ENCODE data around the gene MEGF6. TPM values are rescaled to one million over a fixed set of nuclear protein-coding genes. Genes with fewer than 3 reads are reported as not detected.

MEGF6 gene
- total RNA-seq, 1 donor from 2014 or later, result 9.3 TPM

GRCh38 chr1:3491291-3492246 lies 119.7 kb downstream of the MEGF6 start:
- intact Hi-C loops (cut with DNase I), result loop anchor here (1.0 to 5.0 kb wide), 2 partner anchors 76 to 128 kb away; no protein-coding TSS in a partner anchor
- DNase-seq (ENCODE audit: low spot score), result peak; percentile 85

DNA sequence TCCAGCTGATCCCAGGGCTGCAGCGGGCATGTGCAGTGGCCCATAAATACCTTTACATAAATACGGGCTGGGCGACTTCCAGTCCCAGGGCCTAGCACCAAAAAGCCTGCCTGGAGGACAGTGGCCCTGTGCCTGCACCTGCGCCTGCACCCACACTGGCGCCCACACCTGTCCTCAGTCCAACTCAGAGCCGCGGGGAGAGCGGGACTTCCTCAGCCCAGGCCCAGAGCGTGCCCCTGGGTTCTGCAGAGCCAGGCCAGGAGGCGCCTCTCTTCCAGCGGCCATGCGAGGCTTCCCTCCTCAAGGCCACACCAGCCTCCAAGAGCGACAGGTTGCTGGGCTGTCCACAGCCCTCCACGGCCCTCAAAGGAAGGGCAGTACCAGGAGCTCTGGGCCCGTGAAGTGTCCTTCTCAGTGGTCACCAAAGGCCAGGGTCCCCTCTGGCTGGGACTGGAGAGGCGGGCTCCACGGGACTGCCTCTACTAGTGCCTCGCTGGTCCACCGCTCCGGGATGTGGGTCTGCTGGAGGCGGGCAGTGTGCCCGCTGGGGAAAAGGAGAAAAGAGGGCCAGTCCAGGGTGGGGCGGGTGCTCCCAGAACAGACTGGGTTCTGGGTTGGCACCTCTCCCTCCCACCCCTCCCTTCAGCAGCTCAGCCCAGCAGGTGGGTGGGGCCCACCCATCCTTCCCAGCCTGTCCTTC lies 121.1 kb downstream of the MEGF6 start:
- no peak for DNase-seq (ENCODE audit: low spot score)
- intact Hi-C loops (cut with DNase I), result loop anchor here (5.0 kb wide), 1 partner anchor 77 kb away; no protein-coding TSS in a partner anchor

GRCh38 chr1:3488432-3488831 lies 122.9 kb downstream of the MEGF6 start:
- intact Hi-C loops (cut with DNase I), result no loop called here
- no peak for DNase-seq (ENCODE audit: low spot score)

GRCh38 chr1:3485016-3485415 lies 126.3 kb downstream of the MEGF6 start:
- intact Hi-C loops (cut with DNase I), result no loop called here
- no peak for DNase-seq (ENCODE audit: low spot score)

GRCh38 chr1:3483801-3484444 lies 127.4 kb downstream of the MEGF6 start:
- no peak for DNase-seq (ENCODE audit: low spot score)
- intact Hi-C loops (cut with DNase I), result loop anchor here (1.0 kb wide), 1 partner anchor 31 kb away; no protein-coding TSS in a partner anchor

DNA sequence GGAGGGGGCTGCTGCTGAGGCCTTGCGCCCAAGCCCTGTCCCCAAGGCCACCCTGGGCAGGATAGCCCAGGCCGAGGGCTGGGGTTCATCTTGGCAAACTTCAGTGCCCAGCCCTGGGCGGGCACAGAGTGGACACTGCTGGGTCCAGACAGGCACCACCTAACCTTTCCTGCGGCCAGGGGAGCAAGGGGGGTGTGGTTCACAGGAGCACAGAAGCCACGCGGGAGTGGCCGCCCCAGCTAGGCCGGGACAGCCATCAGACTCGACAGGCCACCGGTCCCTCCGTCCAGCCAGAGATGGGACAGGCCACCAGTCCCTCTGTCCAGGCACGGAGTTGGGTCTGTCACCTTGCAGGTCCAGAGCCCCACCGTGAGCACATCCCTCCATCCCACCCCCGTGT lies 127.9 kb downstream of the MEGF6 start:
- intact Hi-C loops (cut with DNase I), result no loop called here
- DNase-seq (ENCODE audit: low spot score), result no peak

- intact Hi-C loops (cut with DNase I), result no loop called here
- no peak for DNase-seq (ENCODE audit: low spot score)
Measured at GRCh38 chr1:3482378-3482849, 128.9 kb downstream of the MEGF6 start.

DNA sequence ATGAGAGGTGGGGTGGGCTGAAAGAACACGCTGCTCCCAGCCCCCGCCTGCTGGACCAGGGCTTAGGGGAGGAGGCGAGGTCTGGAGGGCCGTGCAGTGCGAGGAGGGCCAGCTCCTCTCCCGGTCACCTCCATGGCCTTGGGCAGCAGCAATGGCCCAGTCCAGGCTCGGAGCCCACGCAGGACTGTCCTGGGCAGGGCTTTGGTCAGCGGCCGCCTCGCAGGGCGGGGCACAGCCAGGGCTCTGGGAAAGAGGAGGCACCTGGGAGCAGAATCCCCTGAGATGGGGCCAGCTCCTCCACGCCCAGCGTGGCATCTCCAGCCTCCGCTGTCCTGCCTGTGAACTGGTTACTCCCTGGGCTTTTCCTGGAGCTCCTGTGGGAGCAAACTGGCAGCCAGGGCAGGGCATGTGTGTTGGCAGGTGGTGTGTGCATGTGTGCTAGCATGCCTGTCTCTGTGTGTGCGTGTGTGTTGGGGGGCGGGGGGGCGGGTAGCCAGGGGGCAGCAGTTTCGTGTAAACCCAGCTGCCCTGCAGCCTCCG lies 129.4 kb downstream of the MEGF6 start:
- intact Hi-C loops (cut with DNase I), result no loop called here
- no peak for DNase-seq (ENCODE audit: low spot score)

DNA sequence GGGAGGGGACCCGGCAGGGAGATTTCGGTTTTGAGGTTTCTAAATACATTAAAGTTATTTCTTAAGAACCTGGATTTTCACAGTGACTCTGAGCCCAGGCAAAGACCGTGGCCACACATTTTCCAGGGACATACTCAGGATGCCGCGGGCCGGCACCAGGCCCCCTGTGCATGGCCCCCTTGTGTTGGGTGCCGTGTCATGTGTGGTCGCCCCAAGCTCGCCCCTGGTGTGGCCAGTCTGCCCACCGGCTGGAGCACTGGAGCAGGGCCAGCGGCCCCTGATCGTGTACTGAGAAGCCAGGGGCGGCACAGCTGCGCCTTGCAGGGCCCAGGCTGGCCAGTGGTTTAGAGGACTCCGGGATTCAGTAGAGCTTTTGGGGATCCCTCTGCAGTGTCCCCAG lies 130.3 kb downstream of the MEGF6 start:
- intact Hi-C loops (cut with DNase I), result no loop called here
- no peak for DNase-seq (ENCODE audit: low spot score)

DNA sequence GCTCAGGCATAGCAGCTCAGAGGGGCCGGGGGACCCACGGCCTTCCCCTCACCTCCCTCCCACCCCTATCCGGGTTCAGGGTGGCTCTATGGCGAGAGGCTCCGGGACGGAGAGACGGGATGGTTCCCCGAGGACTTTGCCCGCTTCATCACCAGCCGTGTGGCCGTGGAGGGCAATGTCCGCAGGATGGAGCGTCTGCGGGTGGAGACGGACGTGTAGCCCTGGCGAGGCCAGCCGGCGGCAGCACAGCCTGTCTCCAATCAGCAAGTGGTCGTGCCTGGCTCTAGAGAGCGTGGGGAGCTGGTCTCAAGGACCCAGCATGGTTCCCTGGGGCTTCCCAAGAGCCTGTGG lies 131.0 kb downstream of the MEGF6 start:
- no peak for DNase-seq (ENCODE audit: low spot score)
- intact Hi-C loops (cut with DNase I), result no loop called here

DNA sequence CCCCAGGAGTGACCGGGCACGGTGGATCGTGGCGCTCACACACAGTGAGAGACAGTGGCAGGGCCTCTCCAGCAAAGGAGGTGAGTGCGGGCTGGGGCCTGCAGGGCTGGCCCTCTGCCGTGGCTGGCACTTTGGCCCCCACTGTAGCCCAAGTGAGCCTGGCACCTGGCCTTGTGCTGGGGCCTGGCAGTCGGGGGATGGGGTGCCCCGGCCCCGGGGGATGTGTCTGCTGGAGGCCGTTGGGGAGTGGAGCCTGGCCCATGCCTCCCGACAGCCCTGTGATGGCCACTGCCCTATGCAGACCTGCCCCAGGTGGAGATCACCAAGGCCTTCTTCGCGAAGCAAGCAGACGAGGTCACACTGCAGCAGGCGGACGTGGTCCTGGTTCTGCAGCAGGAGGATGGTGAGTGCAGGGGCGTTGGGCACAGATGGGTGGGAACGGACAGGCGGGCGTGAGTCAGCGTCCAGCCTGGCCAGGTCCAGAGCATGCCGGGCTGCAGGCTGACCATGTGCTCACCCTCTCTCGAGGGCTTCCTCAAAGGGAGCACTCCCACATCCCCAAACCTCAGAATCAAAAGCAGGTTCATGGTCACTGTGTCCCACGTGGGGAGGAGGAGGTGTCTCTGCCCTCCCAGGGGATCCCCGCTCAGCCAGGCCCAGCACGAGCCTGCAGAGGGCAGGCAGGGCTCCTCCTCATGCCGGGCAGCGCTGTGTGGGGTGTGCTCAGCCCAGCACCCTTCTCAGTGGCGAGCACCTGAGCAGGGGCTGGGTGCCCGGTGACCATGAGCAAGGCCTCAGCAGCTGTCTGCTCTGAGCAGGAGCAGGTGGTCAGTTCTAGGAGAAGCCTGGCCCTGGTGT lies 131.6 kb downstream of the MEGF6 start:
- DNase-seq (ENCODE audit: low spot score), result no peak
- intact Hi-C loops (cut with DNase I), result no loop called here

- intact Hi-C loops (cut with DNase I), result no loop called here
- DNase-seq (ENCODE audit: low spot score), result no peak
Measured at GRCh38 chr1:3478187-3478586, 133.1 kb downstream of the MEGF6 start.

- no peak for DNase-seq (ENCODE audit: low spot score)
- intact Hi-C loops (cut with DNase I), result no loop called here
Measured at GRCh38 chr1:3477241-3477995, 133.9 kb downstream of the MEGF6 start.

- no peak for DNase-seq (ENCODE audit: low spot score)
Measured at GRCh38 chr1:3476666-3477065, 134.6 kb downstream of the MEGF6 start.

GRCh38 chr1:3475839-3476573 lies 135.3 kb downstream of the MEGF6 start:
- intact Hi-C loops (cut with DNase I), result no loop called here
- DNase-seq (ENCODE audit: low spot score), result no peak

More at GRCh38 chr1:3476666-3477065, 134.6 kb downstream of the MEGF6 start:
- intact Hi-C loops (cut with DNase I), result no loop called here

- intact Hi-C loops (cut with DNase I), result no loop called here
Measured at GRCh38 chr1:3474421-3474820, 136.9 kb downstream of the MEGF6 start.

DNA sequence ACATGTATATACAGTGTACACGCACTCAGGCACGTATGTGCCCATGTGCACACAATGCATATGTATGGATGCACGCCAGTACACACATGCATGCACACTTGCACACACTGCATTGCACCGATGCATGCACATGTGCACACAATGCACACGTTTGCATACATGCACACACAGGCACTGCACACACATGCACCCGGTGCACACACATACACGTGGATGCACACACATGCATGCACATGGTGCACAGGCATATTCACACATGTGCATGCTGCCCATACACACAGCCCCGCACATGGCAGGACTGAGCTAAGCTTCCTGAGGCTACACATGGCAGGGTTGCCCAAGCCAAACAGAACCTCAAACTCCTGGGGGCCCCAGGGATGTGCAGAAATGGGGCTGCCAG lies 137.3 kb downstream of the MEGF6 start:
- intact Hi-C loops (cut with DNase I), result no loop called here
- no peak for DNase-seq (ENCODE audit: low spot score)

More at GRCh38 chr1:3474421-3474820, 136.9 kb downstream of the MEGF6 start:
- DNase-seq (ENCODE audit: low spot score), result no peak

All from cardiac septum (tissue), 1 donor.